ENCODE measurements around the gene BCL6B.
A peak's percentile ranks its signal among the peaks of the same experiment; 100 is the strongest.

The BCL6B gene

DNA sequence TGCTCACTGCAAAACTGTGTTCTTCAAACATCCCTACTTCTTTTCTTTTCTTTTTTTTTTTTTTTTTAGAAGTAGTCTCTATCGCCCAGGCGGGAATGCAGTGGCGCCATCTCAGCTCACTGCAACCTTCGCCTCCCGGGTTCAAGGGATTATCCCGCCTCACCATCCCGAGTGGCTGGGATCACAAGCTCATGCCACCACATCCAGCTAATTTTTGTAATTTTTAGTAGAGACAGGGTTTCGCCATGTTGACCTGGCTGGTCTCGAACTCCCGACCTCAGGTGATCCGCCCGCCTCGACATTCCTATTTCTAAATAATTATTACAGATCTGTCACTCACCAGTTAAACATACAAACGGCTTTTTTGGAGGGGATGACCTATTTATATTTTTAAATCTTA is 11.4 kb upstream of the BCL6B start:
- DNase-seq = no peak

- no peak for DNase-seq
Measured at GRCh38 chr17:7011942-7012254, 11.0 kb upstream of the BCL6B start.

DNA sequence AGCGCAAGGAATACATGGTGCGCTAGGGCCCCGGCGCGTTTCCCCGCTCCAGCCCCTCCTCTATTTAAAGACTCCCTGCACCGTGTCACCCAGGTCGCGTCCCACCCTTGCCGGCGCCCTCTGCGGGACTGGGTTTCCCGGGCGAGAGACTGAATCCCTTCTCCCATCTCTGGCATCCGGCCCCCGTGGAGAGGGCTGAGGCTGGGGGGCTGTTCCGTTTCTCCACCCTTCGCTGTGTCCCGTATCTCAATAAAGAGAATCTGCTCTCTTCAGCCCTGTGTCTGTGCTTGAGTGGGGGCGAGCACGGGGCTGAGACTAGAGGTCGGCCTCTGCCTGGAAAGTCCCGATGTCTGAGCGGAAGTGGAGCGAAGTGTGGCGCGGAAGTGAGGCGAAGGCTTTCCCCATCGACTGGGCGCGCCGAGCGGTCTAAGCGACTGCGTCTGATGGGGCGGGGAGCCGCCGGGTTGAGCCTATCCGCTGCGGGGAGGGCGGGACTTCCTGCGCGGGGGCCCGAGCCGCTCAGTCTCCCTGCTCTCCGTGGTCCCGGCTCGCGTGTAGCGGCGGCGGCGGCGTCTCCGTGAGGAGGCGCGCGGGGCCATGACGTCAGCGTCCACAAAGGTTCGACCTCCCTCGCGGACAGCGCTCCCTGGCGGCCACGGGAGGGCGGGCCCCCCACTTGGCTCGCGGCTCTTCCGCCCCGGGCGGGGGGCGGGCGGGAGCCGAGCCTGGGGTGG is 8.4 kb upstream of the BCL6B start:
- peak; percentile 97 for DNase-seq

DNA sequence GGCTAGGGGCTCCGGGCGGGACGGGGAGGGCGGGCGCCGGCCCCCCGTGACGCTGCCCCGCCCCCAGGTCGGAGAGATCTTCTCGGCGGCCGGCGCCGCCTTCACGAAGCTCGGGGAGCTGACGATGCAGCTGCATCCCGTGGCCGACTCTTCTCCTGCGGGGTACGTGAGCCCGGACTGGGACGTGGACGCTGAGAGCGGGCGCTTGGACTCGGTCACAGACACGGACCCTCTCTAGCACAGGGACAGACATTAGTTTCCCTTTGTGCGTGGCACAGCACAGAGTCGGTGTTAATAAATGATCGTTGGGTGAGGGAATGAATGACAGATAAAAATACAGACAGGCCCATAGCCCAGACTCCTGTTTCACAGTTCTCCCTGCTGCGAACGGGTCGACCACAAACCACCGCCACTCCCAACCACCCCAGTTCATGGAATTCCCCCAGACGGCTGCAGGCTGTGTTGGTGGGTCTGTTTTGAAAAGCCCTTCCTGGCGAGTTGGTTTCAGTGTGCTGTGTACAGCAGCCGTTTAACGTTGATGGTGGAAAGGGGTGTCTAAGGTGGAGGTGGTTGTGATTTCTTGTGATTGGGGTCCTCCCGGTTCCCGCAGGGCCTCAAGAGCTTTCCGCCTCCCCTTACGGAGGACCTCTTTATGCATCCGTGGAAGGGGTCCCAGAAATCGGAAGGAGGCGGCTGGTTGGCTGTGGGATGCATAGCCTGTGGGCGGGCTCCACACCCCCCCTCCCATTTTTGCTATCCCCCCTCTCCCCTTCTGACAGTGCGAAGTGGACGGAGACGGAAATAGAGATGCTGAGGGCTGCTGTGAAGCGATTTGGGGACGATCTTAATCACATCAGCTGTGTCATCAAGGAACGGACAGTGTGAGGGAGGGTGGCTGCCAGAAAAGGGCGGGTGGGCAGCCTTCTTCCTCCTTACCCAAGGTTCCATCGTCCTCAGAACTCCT is 7.6 kb upstream of the BCL6B start:
- DNase-seq = peak; percentile 52

DNA sequence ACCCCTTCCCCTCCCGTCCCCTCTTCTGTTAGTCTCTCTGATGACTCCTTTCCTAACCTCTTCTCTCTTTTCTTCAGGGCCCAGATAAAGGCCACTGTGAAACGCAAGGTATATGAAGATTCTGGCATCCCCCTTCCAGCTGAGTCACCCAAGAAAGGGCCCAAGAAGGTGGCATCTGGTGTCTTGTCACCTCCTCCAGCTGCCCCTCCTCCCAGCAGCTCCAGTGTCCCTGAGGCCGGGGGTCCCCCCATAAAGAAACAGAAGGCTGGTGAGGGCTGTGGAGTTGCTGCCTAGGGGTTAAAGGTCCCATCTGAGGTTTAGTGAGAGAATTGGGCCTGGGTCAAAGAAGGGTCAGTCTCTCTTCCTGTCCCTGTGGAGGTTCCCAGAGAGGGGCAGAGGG is 6.4 kb upstream of the BCL6B start:
- no peak for DNase-seq

- no peak for DNase-seq
Measured at GRCh38 chr17:7016886-7017826, 5.7 kb upstream of the BCL6B start.

DNA sequence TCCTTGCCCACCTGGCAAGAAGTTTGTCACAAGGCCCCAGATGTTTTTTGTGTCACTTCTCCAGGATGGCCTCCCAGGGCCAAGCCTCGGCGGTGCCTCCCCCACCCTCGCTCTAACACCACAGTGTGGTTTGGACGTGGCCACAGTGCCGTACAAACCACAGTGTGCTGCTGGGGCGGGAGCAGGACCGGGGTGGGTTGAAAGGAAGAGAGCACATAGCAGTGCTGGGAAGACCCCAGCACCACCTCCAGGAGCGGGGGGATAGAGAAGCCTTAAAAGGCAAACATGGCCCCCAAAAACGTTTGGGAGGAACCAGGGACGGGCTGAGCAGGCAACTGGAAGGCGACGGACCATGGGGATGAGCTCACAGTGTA is 5.0 kb upstream of the BCL6B start:
- DNase-seq = no peak

- no peak for DNase-seq
Measured at GRCh38 chr17:7018331-7018964, 4.4 kb upstream of the BCL6B start.

GRCh38 chr17:7019367-7019766 is 3.5 kb upstream of the BCL6B start:
- DNase-seq = no peak

GRCh38 chr17:7019839-7020519 is 2.9 kb upstream of the BCL6B start:
- DNase-seq = no peak

GRCh38 chr17:7020894-7021664 is 1.8 kb upstream of the BCL6B start:
- no peak for DNase-seq

- DNase-seq = peak; percentile 58
Measured at GRCh38 chr17:7021993-7022778, 664 bp upstream of the BCL6B start.

DNA sequence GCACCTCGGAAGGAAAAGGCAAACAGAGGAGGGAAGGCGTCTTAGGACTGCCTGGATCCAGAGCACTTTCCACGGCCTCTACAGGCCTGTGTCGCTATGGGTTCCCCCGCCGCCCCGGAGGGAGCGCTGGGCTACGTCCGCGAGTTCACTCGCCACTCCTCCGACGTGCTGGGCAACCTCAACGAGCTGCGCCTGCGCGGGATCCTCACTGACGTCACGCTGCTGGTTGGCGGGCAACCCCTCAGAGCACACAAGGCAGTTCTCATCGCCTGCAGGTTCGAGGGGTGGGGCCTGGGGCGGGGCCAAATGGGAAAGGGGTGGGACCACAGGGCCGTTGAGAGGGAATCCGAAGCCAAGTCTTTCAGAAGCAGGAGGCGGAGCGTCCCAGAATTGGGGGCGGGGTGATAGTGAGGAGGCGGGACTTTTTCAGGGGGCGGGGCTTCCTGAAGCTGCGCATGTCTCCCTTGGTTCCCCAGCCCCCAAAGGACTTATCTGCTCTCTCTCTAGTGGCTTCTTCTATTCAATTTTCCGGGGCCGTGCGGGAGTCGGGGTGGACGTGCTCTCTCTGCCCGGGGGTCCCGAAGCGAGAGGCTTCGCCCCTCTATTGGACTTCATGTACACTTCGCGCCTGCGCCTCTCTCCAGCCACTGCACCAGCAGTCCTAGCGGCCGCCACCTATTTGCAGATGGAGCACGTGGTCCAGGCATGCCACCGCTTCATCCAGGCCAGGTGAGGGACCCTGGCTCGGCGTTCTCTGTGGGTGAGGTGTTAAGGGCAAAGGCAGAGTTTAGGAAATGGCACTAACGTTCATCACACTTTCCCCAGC is 939 bp downstream of the BCL6B start:
- DNase-seq = peak; percentile 97

- DNase-seq = no peak
Measured at GRCh38 chr17:7024402-7024785, 1.5 kb downstream of the BCL6B start.

- no peak for DNase-seq
Measured at GRCh38 chr17:7025245-7025644, 2.4 kb downstream of the BCL6B start.

GRCh38 chr17:7026471-7027115 is 3.7 kb downstream of the BCL6B start:
- DNase-seq = no peak

DNA sequence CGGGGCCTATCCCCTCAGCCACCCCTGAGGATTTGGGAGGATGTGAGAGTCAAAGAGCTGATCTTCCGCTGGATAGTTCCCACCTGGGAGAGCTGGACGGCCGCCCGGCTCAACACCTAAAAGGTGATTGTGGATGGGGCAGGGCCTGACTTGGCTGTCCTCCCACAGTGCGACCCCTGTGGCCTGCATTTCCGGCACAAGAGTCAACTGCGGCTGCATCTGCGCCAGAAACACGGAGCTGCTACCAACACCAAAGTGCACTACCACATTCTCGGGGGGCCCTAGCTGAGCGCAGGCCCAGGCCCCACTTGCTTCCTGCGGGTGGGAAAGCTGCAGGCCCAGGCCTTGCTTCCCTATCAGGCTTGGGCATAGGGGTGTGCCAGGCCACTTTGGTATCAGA is 4.5 kb downstream of the BCL6B start:
- DNase-seq = no peak

DNA sequence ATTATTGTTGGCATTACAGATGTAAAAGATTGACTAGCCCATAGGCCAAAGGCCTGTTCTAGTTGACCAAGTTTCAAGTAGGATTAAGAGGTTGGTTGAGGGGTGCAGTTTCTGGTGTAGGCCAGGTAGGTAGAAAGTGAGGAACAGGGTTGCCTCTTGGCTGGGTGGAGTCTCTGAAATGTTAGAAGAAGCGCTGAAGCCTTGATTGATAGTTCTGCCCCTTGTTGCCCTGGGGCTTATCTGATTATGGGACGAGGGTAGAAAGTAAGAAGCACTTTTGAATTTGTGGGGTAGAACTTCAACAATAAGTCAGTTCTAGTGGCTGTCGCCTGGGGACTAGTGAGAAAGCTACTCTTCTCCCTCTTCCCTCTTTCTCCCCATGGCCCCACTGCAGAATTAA is 6.2 kb downstream of the BCL6B start:
- no peak for DNase-seq

- DNase-seq = no peak
Measured at GRCh38 chr17:7029659-7030058, 6.8 kb downstream of the BCL6B start.

Measured in activated gamma-delta T cell (primary cell).